Measurements from ENCODE around the gene SMCP.

SMCP gene, protein sequence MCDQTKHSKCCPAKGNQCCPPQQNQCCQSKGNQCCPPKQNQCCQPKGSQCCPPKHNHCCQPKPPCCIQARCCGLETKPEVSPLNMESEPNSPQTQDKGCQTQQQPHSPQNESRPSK

DNA sequence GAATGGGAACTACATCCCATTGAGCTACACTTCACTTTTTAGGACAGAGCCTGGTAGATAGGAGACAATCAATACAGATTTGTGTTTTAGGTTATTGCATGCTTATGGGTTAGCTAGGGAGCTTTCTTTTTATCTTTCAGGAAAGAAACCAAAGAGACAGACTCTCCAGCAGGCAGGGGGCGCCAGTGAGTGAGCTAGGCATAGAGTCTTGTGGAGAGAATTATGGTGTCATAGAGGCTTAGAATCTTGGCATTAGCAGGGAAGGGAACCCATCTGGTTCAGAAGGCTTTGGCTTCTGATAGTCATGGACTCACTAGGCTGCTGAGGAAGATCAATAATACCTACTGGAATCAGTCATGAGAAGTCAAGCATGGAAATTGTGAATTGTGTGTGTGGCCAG is at the start of gene SMCP:
SMCP (plus strand) TSS at position 281 of the 400 bp plus-strand sequence. CDS start 6,101 bp downstream, outside the sequence.
- TF ChIP-seq, protein P1, sequence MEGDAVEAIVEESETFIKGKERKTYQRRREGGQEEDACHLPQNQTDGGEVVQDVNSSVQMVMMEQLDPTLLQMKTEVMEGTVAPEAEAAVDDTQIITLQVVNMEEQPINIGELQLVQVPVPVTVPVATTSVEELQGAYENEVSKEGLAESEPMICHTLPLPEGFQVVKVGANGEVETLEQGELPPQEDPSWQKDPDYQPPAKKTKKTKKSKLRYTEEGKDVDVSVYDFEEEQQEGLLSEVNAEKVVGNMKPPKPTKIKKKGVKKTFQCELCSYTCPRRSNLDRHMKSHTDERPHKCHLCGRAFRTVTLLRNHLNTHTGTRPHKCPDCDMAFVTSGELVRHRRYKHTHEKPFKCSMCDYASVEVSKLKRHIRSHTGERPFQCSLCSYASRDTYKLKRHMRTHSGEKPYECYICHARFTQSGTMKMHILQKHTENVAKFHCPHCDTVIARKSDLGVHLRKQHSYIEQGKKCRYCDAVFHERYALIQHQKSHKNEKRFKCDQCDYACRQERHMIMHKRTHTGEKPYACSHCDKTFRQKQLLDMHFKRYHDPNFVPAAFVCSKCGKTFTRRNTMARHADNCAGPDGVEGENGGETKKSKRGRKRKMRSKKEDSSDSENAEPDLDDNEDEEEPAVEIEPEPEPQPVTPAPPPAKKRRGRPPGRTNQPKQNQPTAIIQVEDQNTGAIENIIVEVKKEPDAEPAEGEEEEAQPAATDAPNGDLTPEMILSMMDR (IDR thresholded peaks at IDR 0.05), result no peak
- no peaks in the 10 kb centered on the region for H3K9me3 ChIP-seq (ENCODE audit: control insufficient read depth, low read length)
- no peaks in the 10 kb centered on the region for H3K36me3 ChIP-seq (ENCODE audit: control insufficient read depth, insufficient read depth, low read length)
- H2AFZ ChIP-seq, result no peak within 1 kb of the TSS
- no peaks in the 10 kb centered on the region for H3K79me2 ChIP-seq
- H3K4me3 ChIP-seq (ENCODE audit: low read depth, low read length), result no peak within 1 kb of the TSS
- no peaks in the 10 kb centered on the region for H3K27me3 ChIP-seq (ENCODE audit: control insufficient read depth, insufficient read depth, low read length)
- H3K4me2 ChIP-seq (ENCODE audit: low read length), result no peak within 1 kb of the TSS
- no peak within 1 kb of the TSS for H3K9ac ChIP-seq
- H3K27ac ChIP-seq, result no peak within 1 kb of the TSS
- H3K4me1 ChIP-seq, result no peaks in the 10 kb centered on the region

DNA sequence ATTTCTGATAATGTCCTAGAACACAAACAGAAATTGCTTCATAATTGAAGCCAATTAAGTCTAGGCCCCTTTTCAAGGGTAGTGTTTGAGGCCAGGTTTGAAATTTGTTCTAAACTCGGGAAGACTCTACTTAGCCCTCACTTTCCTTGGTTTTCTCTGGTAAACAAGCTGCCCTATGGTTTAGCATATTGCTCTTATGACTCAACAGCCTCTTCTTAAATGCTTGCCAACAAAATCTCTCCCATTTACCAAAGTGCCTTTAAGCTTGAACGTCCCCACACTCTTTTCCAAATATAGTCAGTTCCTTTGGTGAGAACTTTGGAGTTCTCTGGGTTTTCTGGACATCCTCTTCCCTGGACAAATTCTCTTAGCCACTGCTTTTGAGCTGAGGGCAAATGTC is 41.3 kb upstream of the SMCP start:
- no peaks in the 10 kb centered on the region for H3K9me3 ChIP-seq (ENCODE audit: control insufficient read depth, low read length)
- no peaks in the 10 kb centered on the region for H3K79me2 ChIP-seq
- TF ChIP-seq, protein P1 (IDR thresholded peaks at IDR 0.05), result no peak
- no peak overlapping the region for H3K4me3 ChIP-seq (ENCODE audit: low read depth, low read length)
- no peaks in the 10 kb centered on the region for H3K36me3 ChIP-seq (ENCODE audit: control insufficient read depth, insufficient read depth, low read length)
- H3K4me1 ChIP-seq, result no peaks in the 10 kb centered on the region
- no peak overlapping the region for H2AFZ ChIP-seq
- H3K4me2 ChIP-seq (ENCODE audit: low read length), result no peak overlapping the region
- H3K27ac ChIP-seq, result no peak overlapping the region
- H3K27me3 ChIP-seq (ENCODE audit: control insufficient read depth, insufficient read depth, low read length), result no peaks in the 10 kb centered on the region
- no peak overlapping the region for H3K9ac ChIP-seq

DNA sequence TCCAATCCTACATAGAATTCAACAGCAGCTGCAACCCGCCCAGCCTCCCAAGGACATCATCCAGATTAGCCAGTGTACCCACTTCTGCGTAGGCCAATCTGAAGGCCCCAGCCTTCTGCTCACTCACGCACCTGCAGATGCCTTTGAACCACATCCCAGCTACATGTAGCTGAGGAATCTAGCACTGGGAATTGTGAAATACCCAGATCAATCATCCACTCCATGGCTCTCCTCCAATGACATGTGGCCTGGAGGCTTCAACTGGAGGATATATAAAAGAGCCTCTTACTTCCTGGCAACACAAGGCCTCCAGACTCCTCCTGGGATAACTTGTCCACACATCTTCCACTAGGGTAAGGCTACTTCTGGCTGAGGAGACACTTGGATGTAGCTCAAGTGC is 35.6 kb upstream of the SMCP start, which contains the start of gene LCE6A:
LCE6A (plus strand) TSS at position 301 of the 400 bp plus-strand sequence. CDS start 665 bp downstream, outside the sequence.
- Histone ChIP-seq H3K27me3 (ENCODE audit: control insufficient read depth, insufficient read depth, low read length) (no peaks in the 10 kb centered on the region), H3K36me3 (ENCODE audit: control insufficient read depth, insufficient read depth, low read length) (no peaks in the 10 kb centered on the region), H3K4me3 (ENCODE audit: low read depth, low read length) (no peak within 1 kb of the TSS), H3K4me1 (no peaks in the 10 kb centered on the region), H3K9me3 (ENCODE audit: control insufficient read depth, low read length) (no peaks in the 10 kb centered on the region), H3K79me2 (no peaks in the 10 kb centered on the region), H2AFZ (no peak within 1 kb of the TSS), H3K9ac (no peak within 1 kb of the TSS), H3K27ac (no peak within 1 kb of the TSS), H3K4me2 (ENCODE audit: low read length) (no peak within 1 kb of the TSS)
- TF ChIP-seq, protein P1 (IDR thresholded peaks at IDR 0.05), result no peak

DNA sequence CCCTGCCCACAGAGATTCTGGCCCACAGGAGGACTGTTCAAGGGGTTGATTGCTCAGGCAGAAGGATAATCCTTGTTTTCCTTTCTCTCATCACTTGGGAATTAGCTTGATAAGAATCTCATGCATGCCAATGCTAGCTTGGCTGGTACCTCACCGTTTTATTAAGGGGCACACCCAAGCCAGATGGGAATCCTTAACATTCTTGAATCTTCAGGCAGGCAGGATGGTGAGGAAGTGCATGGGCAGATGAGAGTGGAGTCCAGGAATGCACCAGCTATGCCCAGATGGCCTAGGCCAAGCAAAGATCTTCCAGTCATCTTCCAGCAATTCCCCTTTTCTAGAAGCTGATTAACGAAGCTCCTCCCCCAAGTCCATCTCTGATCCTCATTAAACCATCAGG is 22.5 kb upstream of the SMCP start:
- Histone ChIP-seq H3K4me3 (ENCODE audit: low read depth, low read length) (no peak overlapping the region), H3K4me2 (ENCODE audit: low read length) (no peak overlapping the region), H3K27ac (no peak overlapping the region), H3K36me3 (ENCODE audit: control insufficient read depth, insufficient read depth, low read length) (no peaks in the 10 kb centered on the region), H3K79me2 (no peaks in the 10 kb centered on the region), H3K9me3 (ENCODE audit: control insufficient read depth, low read length) (no peaks in the 10 kb centered on the region), H3K4me1 (no peaks in the 10 kb centered on the region), H3K9ac (no peak overlapping the region), H3K27me3 (ENCODE audit: control insufficient read depth, insufficient read depth, low read length) (no peaks in the 10 kb centered on the region), H2AFZ (no peak overlapping the region)
- TF ChIP-seq, protein P1 (IDR thresholded peaks at IDR 0.05), result no peak

DNA sequence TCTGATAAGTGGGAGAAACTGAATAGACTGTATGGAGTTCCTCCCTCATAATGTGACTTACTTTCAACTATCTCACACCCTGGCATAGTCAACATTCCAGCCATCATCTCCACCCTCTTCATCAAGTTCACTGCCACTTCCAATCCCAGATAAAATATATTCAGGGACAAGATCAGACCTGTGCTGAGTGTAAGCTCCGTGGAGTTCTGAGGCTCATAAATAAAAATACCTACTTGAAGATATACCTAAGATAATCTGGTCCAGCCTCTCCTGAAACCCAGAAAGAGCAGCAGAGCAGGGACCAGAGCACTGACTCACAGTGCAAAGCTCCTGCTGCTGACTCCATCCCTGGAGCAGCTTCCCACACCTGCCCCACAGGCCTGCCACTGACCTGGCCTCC is 20.1 kb upstream of the SMCP start:
- Histone ChIP-seq H3K9ac (no peak overlapping the region), H3K4me1 (no peaks in the 10 kb centered on the region), H3K79me2 (no peaks in the 10 kb centered on the region), H3K4me3 (ENCODE audit: low read depth, low read length) (no peak overlapping the region), H3K36me3 (ENCODE audit: control insufficient read depth, insufficient read depth, low read length) (no peaks in the 10 kb centered on the region), H3K27me3 (ENCODE audit: control insufficient read depth, insufficient read depth, low read length) (no peaks in the 10 kb centered on the region), H3K27ac (no peak overlapping the region), H2AFZ (no peak overlapping the region), H3K9me3 (ENCODE audit: control insufficient read depth, low read length) (no peaks in the 10 kb centered on the region), H3K4me2 (ENCODE audit: low read length) (no peak overlapping the region)
- TF ChIP-seq, protein P1 (IDR thresholded peaks at IDR 0.05), result no peak
